Suprapubic skin (tissue), 4 donors: ENCODE measurements around the gene LOXL3. TPM values are rescaled to one million over a fixed set of nuclear protein-coding genes. Genes with fewer than 3 reads are reported as not detected.

Source experiments
- DNase-seq, 2 donors: peaks; one replicate each; pipeline ENCODE4 v3.0.0-alpha.2; 2019; ENCODE audit warnings: low spot score in 2 of 2
- H3K27ac ChIP-seq: fragments of 200-600 bp; sonication (generic); one replicate; pipeline ENCODE4 v1.5.1; 2019
- H3K27me3 ChIP-seq: fragments of 200-600 bp; sonication (generic); one replicate; pipeline ENCODE4 v1.5.1; 2019
- H3K36me3 ChIP-seq: fragments of 200-600 bp; sonication (generic); one replicate; pipeline ENCODE4 v1.5.1; 2019
- H3K4me1 ChIP-seq: fragments of 200-600 bp; sonication (generic); one replicate; pipeline ENCODE4 v1.5.1; 2019
- H3K4me3 ChIP-seq: fragments of 200-600 bp; sonication (generic); one replicate; pipeline ENCODE4 v1.5.1; 2019; ENCODE audit warnings: mild to moderate bottlenecking
- H3K9me3 ChIP-seq: fragments of 200-600 bp; sonication (generic); one replicate; pipeline ENCODE4 v1.5.1; 2019
- CTCF ChIP-seq, 2 donors: fragments of 200-600 bp in 1 of 2; fragments of 450-650 bp in 1 of 2; sonication (generic) in 1 of 2; IDR thresholded peaks; one replicate each; pipeline ENCODE4 v1.5.1; 2016 to 2019; ENCODE audit warnings: antibody characterized with exemption in 2 of 2, mild to moderate bottlenecking in 1 of 2, moderate library complexity in 1 of 2
- EP300 ChIP-seq: sonication (generic); formaldehyde crosslinking; IDR thresholded peaks from one replicate; pipeline ENCODE4 v1.6.1; 2017; ENCODE audit warnings: antibody characterized with exemption
- POLR2A ChIP-seq, 2 donors: fragments of 450-650 bp; IDR thresholded peaks; one replicate each; pipeline ENCODE4 v1.6.1; 2017; ENCODE audit warnings: antibody characterized with exemption in 2 of 2, mild to moderate bottlenecking in 2 of 2, moderate library complexity in 2 of 2
- POLR2AphosphoS5 ChIP-seq, 3 donors: sonication (generic); formaldehyde crosslinking; IDR thresholded peaks; one replicate each; pipeline ENCODE4 v1.6.1; 2017; ENCODE audit warnings: antibody characterized with exemption in 3 of 3
- WGBS: methylation state at CpG from one replicate; pipeline ENCODE4 v1.1.5; 2018; 5-methylcytosine and 5-hydroxymethylcytosine counted together
- total RNA-seq, 4 donors: library from RNA; depleted of rRNA; stranded (reverse); fragments of >200 nt; gene quantifications; one replicate each; pipeline ENCODE4 v1.1.0, GENCODE V29; 2016

Gene LOXL3
- total RNA-seq, 4 donors from 2014 or later, result 0.23 to 3.8 (median 1.5) TPM

- peaks cover 2% of the 10 kb centered on the region for H3K4me1 ChIP-seq
- H3K9me3 ChIP-seq, result no peaks in the 10 kb centered on the region
- no peaks in the 10 kb centered on the region for H3K27me3 ChIP-seq
- WGBS, result 59% methylated on average over 5 of the region's 5 CpGs
- TF ChIP-seq EP300, result no peak
- no peak for TF ChIP-seq POLR2A (IDR thresholded peaks at IDR 0.05)
- TF ChIP-seq CTCF (IDR thresholded peaks at IDR 0.05), result no peak
- no peak for TF ChIP-seq POLR2AphosphoS5 (IDR thresholded peaks at IDR 0.05)
- H3K36me3 ChIP-seq, result no peaks in the 10 kb centered on the region
- H3K27ac ChIP-seq, result no peak overlapping the region
- DNase-seq, result no peak
- H3K4me3 ChIP-seq, result no peak overlapping the region
These were observed 13.5 kb downstream of the LOXL3 start for GRCh38 chr2:74540291-74540690.

- no peak overlapping the region for H3K27ac ChIP-seq
- TF ChIP-seq POLR2AphosphoS5 (IDR thresholded peaks at IDR 0.05) (no peak), EP300 (no peak), POLR2A (IDR thresholded peaks at IDR 0.05) (no peak), CTCF (IDR thresholded peaks at IDR 0.05) (no peak)
- WGBS, result 76% methylated on average over 7 of the region's 7 CpGs
These were observed 14.8 kb downstream of the LOXL3 start for GRCh38 chr2:74538881-74539339.

GRCh38 chr2:74537140-74537539, 16.6 kb downstream of the LOXL3 start:
- Histone ChIP-seq H3K9me3 (no peaks in the 10 kb centered on the region), H3K27me3 (no peaks in the 10 kb centered on the region), H3K36me3 (peaks cover 17% of the 10 kb centered on the region), H3K4me3 (no peak overlapping the region), H3K27ac (no peak overlapping the region), H3K4me1 (peaks cover 2% of the 10 kb centered on the region)
- no peak for DNase-seq
- no peak for TF ChIP-seq EP300
- TF ChIP-seq POLR2A (IDR thresholded peaks at IDR 0.05), result no peak
- TF ChIP-seq POLR2AphosphoS5 (IDR thresholded peaks at IDR 0.05), result no peak
- TF ChIP-seq CTCF (IDR thresholded peaks at IDR 0.05), result no peak
- WGBS, result 44% methylated on average over 4 of the region's 4 CpGs

More at GRCh38 chr2:74538881-74539339, 14.8 kb downstream of the LOXL3 start:
- no peak overlapping the region for H3K4me3 ChIP-seq
- H3K36me3 ChIP-seq, result peaks cover under 1% of the 10 kb centered on the region
- H3K4me1 ChIP-seq, result peaks cover 2% of the 10 kb centered on the region
- H3K9me3 ChIP-seq, result no peaks in the 10 kb centered on the region
- no peak for DNase-seq
- H3K27me3 ChIP-seq, result no peaks in the 10 kb centered on the region

- Histone ChIP-seq H3K27ac (no peak overlapping the region), H3K9me3 (no peaks in the 10 kb centered on the region), H3K36me3 (peaks cover 17% of the 10 kb centered on the region), H3K4me3 (no peak overlapping the region), H3K27me3 (no peaks in the 10 kb centered on the region), H3K4me1 (peaks cover 6% of the 10 kb centered on the region)
- no peak for DNase-seq
- TF ChIP-seq CTCF (IDR thresholded peaks at IDR 0.05), result no peak
- no peak for TF ChIP-seq EP300
- TF ChIP-seq POLR2AphosphoS5 (IDR thresholded peaks at IDR 0.05), result no peak
- no peak for TF ChIP-seq POLR2A (IDR thresholded peaks at IDR 0.05)
- 79% methylated on average over 23 of the region's 23 CpGs for WGBS
These were observed 17.4 kb downstream of the LOXL3 start for GRCh38 chr2:74536166-74536950.

- Histone ChIP-seq H3K27me3 (no peaks in the 10 kb centered on the region), H3K9me3 (no peaks in the 10 kb centered on the region), H3K4me1 (peaks cover 15% of the 10 kb centered on the region), H3K27ac (no peak overlapping the region), H3K4me3 (no peak overlapping the region), H3K36me3 (peaks cover 17% of the 10 kb centered on the region)
- DNase-seq, result no peak
- 90% methylated on average over 10 of the region's 10 CpGs for WGBS
- TF ChIP-seq EP300 (no peak), CTCF (IDR thresholded peaks at IDR 0.05) (no peak), POLR2A (IDR thresholded peaks at IDR 0.05) (no peak), POLR2AphosphoS5 (IDR thresholded peaks at IDR 0.05) (no peak)
These were observed 18.2 kb downstream of the LOXL3 start for GRCh38 chr2:74535440-74535965.
